ENCODE results near the gene ORAI3.
A peak's percentile ranks its signal among the peaks of the same experiment; 100 is the strongest.

ORAI3 gene

GRCh38 chr16:30946671-30947540 lies 2.0 kb upstream of the ORAI3 start:
- DNase-seq (ENCODE audit: low read depth in 1 of 2, low spot score in 1 of 2), result no peak

- DNase-seq (ENCODE audit: low read depth in 1 of 2, low spot score in 1 of 2), result no peak
Measured at GRCh38 chr16:30947541-30947858, 1.4 kb upstream of the ORAI3 start.

GRCh38 chr16:30947859-30948666 lies 805 bp upstream of the ORAI3 start:
- no peak for DNase-seq (ENCODE audit: low read depth in 1 of 2, low spot score in 1 of 2)

- no peak for DNase-seq (ENCODE audit: low read depth in 1 of 2, low spot score in 1 of 2)
Measured at GRCh38 chr16:30949650-30950515, 1.0 kb downstream of the ORAI3 start.

GRCh38 chr16:30950516-30951065 lies 1.7 kb downstream of the ORAI3 start:
- no peak for DNase-seq (ENCODE audit: low read depth in 1 of 2, low spot score in 1 of 2)

GRCh38 chr16:30951193-30951592 lies 2.3 kb downstream of the ORAI3 start:
- DNase-seq (ENCODE audit: low read depth in 1 of 2, low spot score in 1 of 2), result no peak

- no peak for DNase-seq (ENCODE audit: low read depth in 1 of 2, low spot score in 1 of 2)
Measured at GRCh38 chr16:30951750-30952149, 2.9 kb downstream of the ORAI3 start.

GRCh38 chr16:30953111-30953510 lies 4.2 kb downstream of the ORAI3 start:
- DNase-seq (ENCODE audit: low read depth in 1 of 2, low spot score in 1 of 2), result no peak

- DNase-seq (ENCODE audit: low read depth in 1 of 2, low spot score in 1 of 2), result peak; percentile 32 to 37
Measured at GRCh38 chr16:30953511-30954124, 4.8 kb downstream of the ORAI3 start.

- no peak for DNase-seq (ENCODE audit: low read depth in 1 of 2, low spot score in 1 of 2)
Measured at GRCh38 chr16:30954993-30955392, 6.1 kb downstream of the ORAI3 start.

- DNase-seq (ENCODE audit: low read depth in 1 of 2, low spot score in 1 of 2), result peak; percentile 85 to 90
Measured at GRCh38 chr16:30956601-30957455, 8.0 kb downstream of the ORAI3 start.

- DNase-seq (ENCODE audit: low read depth in 1 of 2, low spot score in 1 of 2), result peak; percentile 95 to 96
Measured at GRCh38 chr16:30957456-30958174, 8.7 kb downstream of the ORAI3 start, which contains the start of gene SETD1A. TSS of gene SETD1A (plus strand) at chr16:30957754. CDS start at chr16:30958732, 978 bp downstream.

- peak in 1 of 2 donors; percentile 21 for DNase-seq (ENCODE audit: low read depth in 1 of 2, low spot score in 1 of 2)
Measured at GRCh38 chr16:30958175-30959079, 9.6 kb downstream of the ORAI3 start.

- DNase-seq (ENCODE audit: low read depth in 1 of 2, low spot score in 1 of 2), result no peak
Measured at GRCh38 chr16:30961384-30961783, 12.5 kb downstream of the ORAI3 start.

GRCh38 chr16:30963925-30964511 lies 15.2 kb downstream of the ORAI3 start:
- no peak for DNase-seq (ENCODE audit: low read depth in 1 of 2, low spot score in 1 of 2)

- DNase-seq (ENCODE audit: low read depth in 1 of 2, low spot score in 1 of 2), result no peak
Measured at GRCh38 chr16:30964574-30965226, 15.8 kb downstream of the ORAI3 start.

- no peak for DNase-seq (ENCODE audit: low read depth in 1 of 2, low spot score in 1 of 2)
Measured at GRCh38 chr16:30965436-30965835, 16.6 kb downstream of the ORAI3 start.

Measured in activated CD4-positive, alpha-beta T cell treated with anti-CD3 and anti-CD28 coated beads, Interleukin-2, amount 50 U/mL, for 24 hours (primary cell).